Activated T-cell treated with anti-CD3 and anti-CD28 coated beads, Interleukin-2, amount 50 U/mL, for 24 hours (primary cell): Measurements from ENCODE around the gene ARID3A.

ENCODE experiments used
- DNase-seq: peaks from one replicate; pipeline ENCODE4 v3.0.0-alpha.2; 2020
- H3K27ac Mint-ChIP-seq: 2 replicates; pipeline ENCODE4 v1.8.0; 2020; ENCODE audit warnings: mild to moderate bottlenecking, mixed read lengths
- H3K27me3 Mint-ChIP-seq: 2 replicates; pipeline ENCODE4 v1.8.0; 2020; ENCODE audit warnings: mixed read lengths
- H3K36me3 Mint-ChIP-seq: 2 replicates; pipeline ENCODE4 v1.8.0; 2020; ENCODE audit warnings: low read depth, mixed read lengths
- H3K4me1 Mint-ChIP-seq: 2 replicates; pipeline ENCODE4 v1.8.0; 2020; ENCODE audit warnings: low read depth, mixed read lengths
- H3K4me3 Mint-ChIP-seq: 2 replicates; pipeline ENCODE4 v1.8.0; 2020; ENCODE audit warnings: mild to moderate bottlenecking, moderate library complexity, mixed read lengths
- H3K9me3 Mint-ChIP-seq: 2 replicates; pipeline ENCODE4 v1.8.0; 2020; ENCODE audit warnings: mixed read lengths

The ARID3A gene

DNA sequence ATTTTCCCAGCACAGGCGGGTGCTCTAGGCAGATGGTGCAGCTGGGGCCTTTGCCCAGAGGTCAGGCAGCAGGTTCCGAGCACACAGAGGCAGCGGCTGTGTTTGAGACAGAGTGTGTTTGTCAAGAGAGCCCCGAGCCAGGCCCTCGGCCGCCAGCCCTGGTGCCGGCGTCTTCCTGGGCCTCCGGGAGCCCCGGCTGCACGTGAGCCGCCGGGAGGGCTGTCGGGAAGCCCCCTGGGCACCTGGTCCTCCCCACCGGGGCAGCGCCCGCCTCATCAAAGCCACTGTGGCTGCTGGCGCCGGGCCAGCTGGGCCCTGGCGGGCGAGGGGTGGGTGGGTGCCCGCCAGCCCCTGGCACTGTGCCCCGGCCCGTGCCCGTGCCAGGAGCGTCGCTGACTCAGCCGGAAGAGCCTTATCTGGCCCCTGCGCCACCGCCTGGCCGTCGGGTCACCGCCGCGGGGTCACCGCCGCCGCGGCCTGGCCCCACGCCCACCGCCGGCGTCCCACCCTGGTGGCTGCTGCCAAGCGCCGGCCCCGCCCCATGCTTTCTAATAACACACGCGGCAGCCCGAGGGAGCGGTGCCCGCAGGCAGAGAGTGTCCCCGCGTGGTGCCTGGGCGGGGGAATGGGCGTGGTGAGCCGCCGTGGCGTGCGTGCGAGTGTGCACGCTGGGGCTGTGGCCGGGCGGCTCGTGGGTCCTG is 14.9 kb downstream of the ARID3A start:
- Mint-ChIP-seq H3K27me3 (no peaks in the 10 kb centered on the region), H3K9me3 (no peaks in the 10 kb centered on the region), H3K36me3 (no peaks in the 10 kb centered on the region), H3K4me1 (peaks cover 33% of the 10 kb centered on the region), H3K27ac (peak overlapping the region; percentile 64), H3K4me3 (peak overlapping the region; percentile 66)
- DNase-seq, result peak; percentile 79

DNA sequence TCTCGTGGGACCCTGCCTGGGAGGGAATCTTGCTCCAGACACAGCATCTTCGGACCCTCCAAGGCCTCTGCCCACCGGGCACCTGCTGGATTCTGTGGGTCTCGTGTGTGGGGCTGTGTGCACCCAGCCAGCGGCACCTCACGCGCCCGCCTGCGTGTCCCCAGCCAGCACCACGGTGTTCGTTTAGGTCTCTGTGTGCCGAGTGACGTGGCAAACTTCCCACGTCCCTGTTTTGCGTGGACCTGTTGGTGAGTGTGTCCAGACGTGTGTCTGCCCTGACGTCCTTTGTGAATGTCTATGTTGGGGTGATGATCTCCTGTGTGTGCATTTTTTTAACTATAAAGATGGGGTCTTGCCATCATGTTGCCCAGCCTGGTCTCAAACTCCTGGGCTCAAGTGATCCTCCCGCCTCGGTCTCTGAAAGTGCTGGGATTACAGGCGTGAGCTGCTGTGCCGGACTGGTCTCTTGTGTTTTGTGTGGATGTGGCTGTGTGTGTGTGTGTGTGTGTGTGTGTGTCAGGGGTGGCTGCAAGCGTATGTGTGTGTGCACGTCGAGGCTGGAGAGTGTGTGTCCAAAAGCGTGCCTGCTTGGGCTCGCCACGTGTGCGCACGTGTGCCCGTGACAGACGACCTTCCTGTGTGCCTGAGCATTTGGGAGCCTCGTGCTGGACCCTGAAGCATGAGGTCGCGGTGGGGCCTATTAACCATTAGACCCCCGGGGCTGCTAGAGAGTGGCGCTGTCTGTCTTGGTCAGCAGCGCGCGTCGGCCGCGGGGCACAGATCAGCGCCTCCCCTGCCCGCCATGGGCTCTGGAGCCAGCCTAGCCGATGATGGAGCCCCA is 15.7 kb downstream of the ARID3A start:
- no peaks in the 10 kb centered on the region for H3K36me3 Mint-ChIP-seq
- H3K9me3 Mint-ChIP-seq, result no peaks in the 10 kb centered on the region
- no peaks in the 10 kb centered on the region for H3K27me3 Mint-ChIP-seq
- peak overlapping the region; percentile 52 for H3K27ac Mint-ChIP-seq
- peaks cover 33% of the 10 kb centered on the region for H3K4me1 Mint-ChIP-seq
- peak overlapping the region; percentile 66 for H3K4me3 Mint-ChIP-seq
- DNase-seq, result no peak

- Mint-ChIP-seq H3K4me1 (peaks cover 31% of the 10 kb centered on the region), H3K36me3 (no peaks in the 10 kb centered on the region)
These were observed 16.4 kb downstream of the ARID3A start for GRCh38 chr19:942133-942645.

DNA sequence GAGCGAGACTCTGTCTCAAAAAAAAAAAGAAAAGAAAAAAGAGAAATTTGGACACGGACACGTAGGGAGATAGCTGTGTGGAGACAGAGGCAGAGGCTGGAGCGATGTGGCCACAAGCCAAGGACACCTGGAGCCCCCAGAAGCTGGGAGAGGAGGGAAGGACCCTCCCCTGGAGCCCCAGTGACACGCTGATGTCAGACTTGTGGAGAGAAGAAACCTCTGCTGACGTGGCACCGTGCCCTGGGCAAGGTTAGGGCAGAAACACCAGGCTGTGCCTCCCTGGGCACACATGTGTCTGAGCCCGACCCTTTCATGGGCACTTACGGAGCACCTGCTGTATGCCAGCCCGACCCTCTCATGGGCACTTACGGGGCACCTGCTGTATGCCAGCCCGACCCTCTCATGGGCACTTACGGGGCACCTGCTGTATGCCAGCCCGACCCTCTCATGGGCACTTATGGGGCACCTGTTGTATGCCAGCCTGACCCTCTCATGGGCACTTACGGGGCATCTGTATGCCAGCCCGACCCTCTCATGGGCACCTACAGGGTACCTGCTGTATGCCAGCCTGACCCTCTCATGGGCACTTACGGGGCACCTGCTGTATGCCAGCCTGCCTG is 17.8 kb downstream of the ARID3A start:
- no peak for DNase-seq
- peaks cover 19% of the 10 kb centered on the region for H3K4me1 Mint-ChIP-seq
- no peak overlapping the region for H3K4me3 Mint-ChIP-seq
- H3K36me3 Mint-ChIP-seq, result no peaks in the 10 kb centered on the region
- no peaks in the 10 kb centered on the region for H3K9me3 Mint-ChIP-seq
- no peak overlapping the region for H3K27ac Mint-ChIP-seq
- no peaks in the 10 kb centered on the region for H3K27me3 Mint-ChIP-seq

More at GRCh38 chr19:942133-942645, 16.4 kb downstream of the ARID3A start:
- DNase-seq, result no peak
- Mint-ChIP-seq H3K27ac (no peak overlapping the region), H3K27me3 (no peaks in the 10 kb centered on the region), H3K9me3 (no peaks in the 10 kb centered on the region), H3K4me3 (no peak overlapping the region)

GRCh38 chr19:944171-944567 is 18.3 kb downstream of the ARID3A start:
- DNase-seq, result no peak
- Mint-ChIP-seq H3K27ac (no peak overlapping the region), H3K4me3 (no peak overlapping the region), H3K4me1 (peaks cover 19% of the 10 kb centered on the region), H3K27me3 (no peaks in the 10 kb centered on the region), H3K9me3 (no peaks in the 10 kb centered on the region), H3K36me3 (no peaks in the 10 kb centered on the region)

GRCh38 chr19:944663-945241 is 18.9 kb downstream of the ARID3A start:
- H3K4me1 Mint-ChIP-seq, result peaks cover 14% of the 10 kb centered on the region
- no peaks in the 10 kb centered on the region for H3K27me3 Mint-ChIP-seq
- H3K36me3 Mint-ChIP-seq, result no peaks in the 10 kb centered on the region
- H3K4me3 Mint-ChIP-seq, result no peak overlapping the region
- no peaks in the 10 kb centered on the region for H3K9me3 Mint-ChIP-seq
- H3K27ac Mint-ChIP-seq, result no peak overlapping the region
- DNase-seq, result no peak

- Mint-ChIP-seq H3K27ac (no peak overlapping the region), H3K4me3 (no peak overlapping the region), H3K9me3 (no peaks in the 10 kb centered on the region), H3K4me1 (peaks cover 6% of the 10 kb centered on the region), H3K36me3 (no peaks in the 10 kb centered on the region), H3K27me3 (no peaks in the 10 kb centered on the region)
- DNase-seq, result no peak
These were observed 19.8 kb downstream of the ARID3A start for GRCh38 chr19:945401-946252.

DNA sequence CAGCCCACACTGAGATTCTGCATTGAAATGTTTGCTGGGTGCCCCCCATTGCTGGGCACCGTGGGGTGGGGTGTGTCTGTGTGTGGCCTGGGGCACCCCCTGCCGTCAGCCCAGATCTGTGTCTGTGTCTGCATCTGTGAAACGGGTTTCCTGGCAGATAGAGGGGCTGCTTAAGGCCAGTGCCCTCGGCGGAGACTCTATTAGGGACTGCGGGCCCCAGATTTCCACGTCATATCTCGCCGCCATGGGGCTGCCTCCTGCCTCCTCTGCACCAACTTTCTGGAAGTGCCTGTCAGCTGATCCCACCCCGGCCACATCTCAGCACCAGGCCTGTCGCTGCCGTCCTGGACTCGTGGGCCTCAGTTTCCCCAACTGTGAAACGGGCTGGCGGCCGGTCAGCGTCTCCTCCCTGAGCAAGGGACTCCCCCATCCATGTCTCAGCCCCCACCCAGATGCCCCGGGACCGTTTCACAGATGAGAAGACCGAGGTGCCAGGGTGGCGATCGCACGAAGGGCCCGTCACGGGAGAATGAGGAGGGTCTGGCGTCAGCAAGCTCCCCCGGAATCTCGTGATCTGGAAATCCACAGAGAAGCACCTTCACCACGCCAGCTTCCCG is 21.4 kb downstream of the ARID3A start:
- no peak overlapping the region for H3K27ac Mint-ChIP-seq
- H3K36me3 Mint-ChIP-seq, result no peaks in the 10 kb centered on the region
- DNase-seq, result no peak
- no peaks in the 10 kb centered on the region for H3K9me3 Mint-ChIP-seq
- H3K4me3 Mint-ChIP-seq, result no peak overlapping the region
- no peaks in the 10 kb centered on the region for H3K27me3 Mint-ChIP-seq
- no peaks in the 10 kb centered on the region for H3K4me1 Mint-ChIP-seq

GRCh38 chr19:947707-948539 is 22.1 kb downstream of the ARID3A start:
- DNase-seq, result no peak
- no peaks in the 10 kb centered on the region for H3K36me3 Mint-ChIP-seq
- no peaks in the 10 kb centered on the region for H3K9me3 Mint-ChIP-seq
- H3K4me1 Mint-ChIP-seq, result peaks cover 2% of the 10 kb centered on the region
- H3K27ac Mint-ChIP-seq, result no peak overlapping the region
- no peak overlapping the region for H3K4me3 Mint-ChIP-seq
- no peaks in the 10 kb centered on the region for H3K27me3 Mint-ChIP-seq

GRCh38 chr19:948842-949496 is 23.1 kb downstream of the ARID3A start:
- Mint-ChIP-seq H3K4me3 (no peak overlapping the region), H3K9me3 (no peaks in the 10 kb centered on the region), H3K27me3 (no peaks in the 10 kb centered on the region), H3K36me3 (no peaks in the 10 kb centered on the region), H3K27ac (no peak overlapping the region), H3K4me1 (peaks cover 7% of the 10 kb centered on the region)
- DNase-seq, result no peak

- DNase-seq, result no peak
- peaks cover 7% of the 10 kb centered on the region for H3K4me1 Mint-ChIP-seq
- H3K9me3 Mint-ChIP-seq, result no peaks in the 10 kb centered on the region
- no peaks in the 10 kb centered on the region for H3K36me3 Mint-ChIP-seq
- no peak overlapping the region for H3K27ac Mint-ChIP-seq
- no peaks in the 10 kb centered on the region for H3K27me3 Mint-ChIP-seq
- H3K4me3 Mint-ChIP-seq, result no peak overlapping the region
These were observed 24.7 kb downstream of the ARID3A start for GRCh38 chr19:950352-951066.

GRCh38 chr19:952049-952679 is 26.3 kb downstream of the ARID3A start:
- no peaks in the 10 kb centered on the region for H3K27me3 Mint-ChIP-seq
- H3K4me1 Mint-ChIP-seq, result peaks cover 7% of the 10 kb centered on the region
- no peak overlapping the region for H3K27ac Mint-ChIP-seq
- no peaks in the 10 kb centered on the region for H3K36me3 Mint-ChIP-seq
- H3K9me3 Mint-ChIP-seq, result no peaks in the 10 kb centered on the region
- DNase-seq, result no peak
- H3K4me3 Mint-ChIP-seq, result no peak overlapping the region
